ENCODE data around the gene PHLPP1. TPM values are rescaled to one million over a fixed set of nuclear protein-coding genes. Genes with fewer than 3 reads are reported as not detected.
A peak's percentile ranks its signal among the peaks of the same experiment; 100 is the strongest.

Gene PHLPP1
- total and polyA plus RNA-seq, 2 experiments from 2014 or later: 15.7 to 73.6 TPM

DNA sequence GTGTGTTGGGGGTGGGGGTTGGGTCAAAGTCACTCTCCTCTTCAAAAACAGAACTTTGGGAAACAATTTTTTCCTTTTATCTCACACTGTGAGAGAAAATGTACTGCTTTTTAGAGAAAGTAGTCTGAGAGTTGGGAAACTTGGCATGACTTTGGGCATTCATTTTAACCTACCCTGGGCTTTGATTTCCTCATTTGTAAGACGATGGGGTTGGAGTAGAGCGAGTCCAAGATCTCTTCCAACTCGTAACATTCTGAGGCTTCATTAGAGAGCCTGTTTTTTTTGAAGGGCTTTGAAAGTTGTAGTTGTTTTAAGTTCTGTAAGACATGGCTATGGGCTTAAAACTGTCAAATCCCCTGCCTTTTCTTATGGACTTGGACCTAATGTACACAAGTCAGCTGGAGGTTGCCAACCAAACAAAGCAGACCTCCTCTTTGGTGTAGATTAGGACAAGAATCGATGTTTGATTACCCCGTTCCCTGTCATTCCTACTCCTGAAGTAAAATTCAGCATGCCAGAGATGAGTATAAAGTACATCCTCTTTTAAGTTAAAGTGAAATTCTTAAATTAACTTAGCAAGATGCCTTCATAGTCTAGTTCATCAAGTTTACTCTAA lies 8.4 kb downstream of the PHLPP1 start:
- peaks cover 100% of the 10 kb centered on the region for H3K79me2 ChIP-seq (replicated peaks; ENCODE audit: insufficient read depth)

More for the DNA sequence above, 8.4 kb downstream of the PHLPP1 start:
- peak overlapping the region; percentile 15 for H3K4me3 ChIP-seq
- Mint-ChIP-seq H3K4me1 (peaks cover 65% of the 10 kb centered on the region), H3K27me3 (ENCODE audit: insufficient read depth, low read depth, poor library complexity) (peaks cover 6% of the 10 kb centered on the region), H3K27ac (0 out of 2 replicates have a peak overlapping the region, but pooled peaks have one; percentile 65), H3K9me3 (no peaks in the 10 kb centered on the region), H3K36me3 (ENCODE audit: low read depth) (peaks cover 16% of the 10 kb centered on the region; the same call in 2 of the 3 replicates), H3K4me3 (peak overlapping the region; percentile 54)
- H3K4me1 ChIP-seq (ENCODE audit: insufficient read depth): peaks cover 50% of the 10 kb centered on the region
- no peaks in the 10 kb centered on the region for H3F3A ChIP-seq (replicated peaks; ENCODE audit: low read depth)
- TF ChIP-seq, protein P1, sequence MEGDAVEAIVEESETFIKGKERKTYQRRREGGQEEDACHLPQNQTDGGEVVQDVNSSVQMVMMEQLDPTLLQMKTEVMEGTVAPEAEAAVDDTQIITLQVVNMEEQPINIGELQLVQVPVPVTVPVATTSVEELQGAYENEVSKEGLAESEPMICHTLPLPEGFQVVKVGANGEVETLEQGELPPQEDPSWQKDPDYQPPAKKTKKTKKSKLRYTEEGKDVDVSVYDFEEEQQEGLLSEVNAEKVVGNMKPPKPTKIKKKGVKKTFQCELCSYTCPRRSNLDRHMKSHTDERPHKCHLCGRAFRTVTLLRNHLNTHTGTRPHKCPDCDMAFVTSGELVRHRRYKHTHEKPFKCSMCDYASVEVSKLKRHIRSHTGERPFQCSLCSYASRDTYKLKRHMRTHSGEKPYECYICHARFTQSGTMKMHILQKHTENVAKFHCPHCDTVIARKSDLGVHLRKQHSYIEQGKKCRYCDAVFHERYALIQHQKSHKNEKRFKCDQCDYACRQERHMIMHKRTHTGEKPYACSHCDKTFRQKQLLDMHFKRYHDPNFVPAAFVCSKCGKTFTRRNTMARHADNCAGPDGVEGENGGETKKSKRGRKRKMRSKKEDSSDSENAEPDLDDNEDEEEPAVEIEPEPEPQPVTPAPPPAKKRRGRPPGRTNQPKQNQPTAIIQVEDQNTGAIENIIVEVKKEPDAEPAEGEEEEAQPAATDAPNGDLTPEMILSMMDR (conservative IDR thresholded peaks at IDR 0.05; ENCODE audit: low read depth in 2 of 2): no peak
- TF ChIP-seq NANOG (IDR thresholded peaks at IDR 0.05; ENCODE audit: borderline replicate concordance) (no peak), ZNF331 (CRISPR knock-in tag; IDR thresholded peaks at IDR 0.05; ENCODE audit: low read depth) (no peak), CREB1 (CRISPR knock-in tag; IDR thresholded peaks at IDR 0.05; ENCODE audit: low read depth) (no peak), JUNB (IDR thresholded peaks at IDR 0.05; ENCODE audit: unreplicated experiment) (no peak), POLR2AphosphoS5 (IDR thresholded peaks at IDR 0.05; ENCODE audit: low read depth) (no peak), EZH2 (IDR thresholded peaks at IDR 0.05; ENCODE audit: low read depth, unreplicated experiment) (no peak), STAT1 (IDR thresholded peaks at IDR 0.05; ENCODE audit: unreplicated experiment) (no peak), ZNF114 (CRISPR knock-in tag; IDR thresholded peaks at IDR 0.05) (no peak), EZH2phosphoT487 (IDR thresholded peaks at IDR 0.05; ENCODE audit: unreplicated experiment) (no peak)
- TF ChIP-seq, protein P2, sequence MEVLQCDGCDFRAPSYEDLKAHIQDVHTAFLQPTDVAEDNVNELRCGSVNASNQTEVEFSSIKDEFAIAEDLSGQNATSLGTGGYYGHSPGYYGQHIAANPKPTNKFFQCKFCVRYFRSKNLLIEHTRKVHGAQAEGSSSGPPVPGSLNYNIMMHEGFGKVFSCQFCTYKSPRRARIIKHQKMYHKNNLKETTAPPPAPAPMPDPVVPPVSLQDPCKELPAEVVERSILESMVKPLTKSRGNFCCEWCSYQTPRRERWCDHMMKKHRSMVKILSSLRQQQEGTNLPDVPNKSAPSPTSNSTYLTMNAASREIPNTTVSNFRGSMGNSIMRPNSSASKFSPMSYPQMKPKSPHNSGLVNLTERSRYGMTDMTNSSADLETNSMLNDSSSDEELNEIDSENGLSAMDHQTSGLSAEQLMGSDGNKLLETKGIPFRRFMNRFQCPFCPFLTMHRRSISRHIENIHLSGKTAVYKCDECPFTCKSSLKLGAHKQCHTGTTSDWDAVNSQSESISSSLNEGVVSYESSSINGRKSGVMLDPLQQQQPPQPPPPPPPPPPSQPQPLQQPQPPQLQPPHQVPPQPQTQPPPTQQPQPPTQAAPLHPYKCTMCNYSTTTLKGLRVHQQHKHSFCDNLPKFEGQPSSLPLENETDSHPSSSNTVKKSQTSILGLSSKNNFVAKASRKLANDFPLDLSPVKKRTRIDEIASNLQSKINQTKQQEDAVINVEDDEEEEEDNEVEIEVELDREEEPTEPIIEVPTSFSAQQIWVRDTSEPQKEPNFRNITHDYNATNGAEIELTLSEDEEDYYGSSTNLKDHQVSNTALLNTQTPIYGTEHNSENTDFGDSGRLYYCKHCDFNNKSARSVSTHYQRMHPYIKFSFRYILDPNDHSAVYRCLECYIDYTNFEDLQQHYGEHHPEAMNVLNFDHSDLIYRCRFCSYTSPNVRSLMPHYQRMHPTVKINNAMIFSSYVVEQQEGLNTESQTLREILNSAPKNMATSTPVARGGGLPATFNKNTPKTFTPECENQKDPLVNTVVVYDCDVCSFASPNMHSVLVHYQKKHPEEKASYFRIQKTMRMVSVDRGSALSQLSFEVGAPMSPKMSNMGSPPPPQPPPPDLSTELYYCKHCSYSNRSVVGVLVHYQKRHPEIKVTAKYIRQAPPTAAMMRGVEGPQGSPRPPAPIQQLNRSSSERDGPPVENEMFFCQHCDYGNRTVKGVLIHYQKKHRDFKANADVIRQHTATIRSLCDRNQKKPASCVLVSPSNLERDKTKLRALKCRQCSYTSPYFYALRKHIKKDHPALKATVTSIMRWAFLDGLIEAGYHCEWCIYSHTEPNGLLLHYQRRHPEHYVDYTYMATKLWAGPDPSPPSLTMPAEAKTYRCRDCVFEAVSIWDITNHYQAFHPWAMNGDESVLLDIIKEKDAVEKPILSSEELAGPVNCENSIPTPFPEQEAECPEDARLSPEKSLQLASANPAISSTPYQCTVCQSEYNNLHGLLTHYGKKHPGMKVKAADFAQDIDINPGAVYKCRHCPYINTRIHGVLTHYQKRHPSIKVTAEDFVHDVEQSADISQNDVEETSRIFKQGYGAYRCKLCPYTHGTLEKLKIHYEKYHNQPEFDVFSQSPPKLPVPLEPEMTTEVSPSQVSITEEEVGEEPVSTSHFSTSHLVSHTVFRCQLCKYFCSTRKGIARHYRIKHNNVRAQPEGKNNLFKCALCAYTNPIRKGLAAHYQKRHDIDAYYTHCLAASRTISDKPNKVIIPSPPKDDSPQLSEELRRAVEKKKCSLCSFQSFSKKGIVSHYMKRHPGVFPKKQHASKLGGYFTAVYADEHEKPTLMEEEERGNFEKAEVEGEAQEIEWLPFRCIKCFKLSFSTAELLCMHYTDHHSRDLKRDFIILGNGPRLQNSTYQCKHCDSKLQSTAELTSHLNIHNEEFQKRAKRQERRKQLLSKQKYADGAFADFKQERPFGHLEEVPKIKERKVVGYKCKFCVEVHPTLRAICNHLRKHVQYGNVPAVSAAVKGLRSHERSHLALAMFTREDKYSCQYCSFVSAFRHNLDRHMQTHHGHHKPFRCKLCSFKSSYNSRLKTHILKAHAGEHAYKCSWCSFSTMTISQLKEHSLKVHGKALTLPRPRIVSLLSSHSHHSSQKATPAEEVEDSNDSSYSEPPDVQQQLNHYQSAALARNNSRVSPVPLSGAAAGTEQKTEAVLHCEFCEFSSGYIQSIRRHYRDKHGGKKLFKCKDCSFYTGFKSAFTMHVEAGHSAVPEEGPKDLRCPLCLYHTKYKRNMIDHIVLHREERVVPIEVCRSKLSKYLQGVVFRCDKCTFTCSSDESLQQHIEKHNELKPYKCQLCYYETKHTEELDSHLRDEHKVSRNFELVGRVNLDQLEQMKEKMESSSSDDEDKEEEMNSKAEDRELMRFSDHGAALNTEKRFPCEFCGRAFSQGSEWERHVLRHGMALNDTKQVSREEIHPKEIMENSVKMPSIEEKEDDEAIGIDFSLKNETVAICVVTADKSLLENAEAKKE (CRISPR knock-in tag; IDR thresholded peaks at IDR 0.05): no peak
- TF ChIP-seq, protein P3, sequence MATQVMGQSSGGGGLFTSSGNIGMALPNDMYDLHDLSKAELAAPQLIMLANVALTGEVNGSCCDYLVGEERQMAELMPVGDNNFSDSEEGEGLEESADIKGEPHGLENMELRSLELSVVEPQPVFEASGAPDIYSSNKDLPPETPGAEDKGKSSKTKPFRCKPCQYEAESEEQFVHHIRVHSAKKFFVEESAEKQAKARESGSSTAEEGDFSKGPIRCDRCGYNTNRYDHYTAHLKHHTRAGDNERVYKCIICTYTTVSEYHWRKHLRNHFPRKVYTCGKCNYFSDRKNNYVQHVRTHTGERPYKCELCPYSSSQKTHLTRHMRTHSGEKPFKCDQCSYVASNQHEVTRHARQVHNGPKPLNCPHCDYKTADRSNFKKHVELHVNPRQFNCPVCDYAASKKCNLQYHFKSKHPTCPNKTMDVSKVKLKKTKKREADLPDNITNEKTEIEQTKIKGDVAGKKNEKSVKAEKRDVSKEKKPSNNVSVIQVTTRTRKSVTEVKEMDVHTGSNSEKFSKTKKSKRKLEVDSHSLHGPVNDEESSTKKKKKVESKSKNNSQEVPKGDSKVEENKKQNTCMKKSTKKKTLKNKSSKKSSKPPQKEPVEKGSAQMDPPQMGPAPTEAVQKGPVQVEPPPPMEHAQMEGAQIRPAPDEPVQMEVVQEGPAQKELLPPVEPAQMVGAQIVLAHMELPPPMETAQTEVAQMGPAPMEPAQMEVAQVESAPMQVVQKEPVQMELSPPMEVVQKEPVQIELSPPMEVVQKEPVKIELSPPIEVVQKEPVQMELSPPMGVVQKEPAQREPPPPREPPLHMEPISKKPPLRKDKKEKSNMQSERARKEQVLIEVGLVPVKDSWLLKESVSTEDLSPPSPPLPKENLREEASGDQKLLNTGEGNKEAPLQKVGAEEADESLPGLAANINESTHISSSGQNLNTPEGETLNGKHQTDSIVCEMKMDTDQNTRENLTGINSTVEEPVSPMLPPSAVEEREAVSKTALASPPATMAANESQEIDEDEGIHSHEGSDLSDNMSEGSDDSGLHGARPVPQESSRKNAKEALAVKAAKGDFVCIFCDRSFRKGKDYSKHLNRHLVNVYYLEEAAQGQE (IDR thresholded peaks at IDR 0.05; ENCODE audit: unreplicated experiment): no peak
- TF ChIP-seq, protein P4, sequence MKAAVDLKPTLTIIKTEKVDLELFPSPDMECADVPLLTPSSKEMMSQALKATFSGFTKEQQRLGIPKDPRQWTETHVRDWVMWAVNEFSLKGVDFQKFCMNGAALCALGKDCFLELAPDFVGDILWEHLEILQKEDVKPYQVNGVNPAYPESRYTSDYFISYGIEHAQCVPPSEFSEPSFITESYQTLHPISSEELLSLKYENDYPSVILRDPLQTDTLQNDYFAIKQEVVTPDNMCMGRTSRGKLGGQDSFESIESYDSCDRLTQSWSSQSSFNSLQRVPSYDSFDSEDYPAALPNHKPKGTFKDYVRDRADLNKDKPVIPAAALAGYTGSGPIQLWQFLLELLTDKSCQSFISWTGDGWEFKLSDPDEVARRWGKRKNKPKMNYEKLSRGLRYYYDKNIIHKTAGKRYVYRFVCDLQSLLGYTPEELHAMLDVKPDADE (IDR thresholded peaks at IDR 0.05): no peak
- peaks cover 46% of the 10 kb centered on the region for H4K20me1 ChIP-seq (replicated peaks; ENCODE audit: insufficient read depth)
- no peaks in the 10 kb centered on the region for H3K36me3 ChIP-seq (ENCODE audit: insufficient read depth)
- H3K27ac ChIP-seq (ENCODE audit: low read depth): no peak overlapping the region
- ATAC-seq (peak; percentile 32), DNase-seq (ENCODE audit: low spot score) (no peak)
- H3K27me3 ChIP-seq (ENCODE audit: insufficient read depth): no peaks in the 10 kb centered on the region
- no peaks in the 10 kb centered on the region for H3K9me2 ChIP-seq (ENCODE audit: insufficient read depth)
- no peak overlapping the region for H2AFZ ChIP-seq
- peak overlapping the region; percentile 42 for H3K4me2 ChIP-seq
